M059J (cell line): Measurements from ENCODE around the gene NDFIP2. TPM values are rescaled to one million over a fixed set of nuclear protein-coding genes. Genes with fewer than 3 reads are reported as not detected.

Experiments used
- DNase-seq: peaks from one replicate; pipeline ENCODE4 v3.0.0-alpha.2; 2012; ENCODE audit warnings: low read depth
- total RNA-seq: library from RNA; depleted of rRNA; stranded (reverse); fragments of >200 nt; shearing (Covaris generic); gene quantifications from 2 replicates; pipeline ENCODE4 v1.2.3, GENCODE V29; 2014

NDFIP2 gene
- total RNA-seq, 1 experiment from 2014 or later = 36.8 TPM

GRCh38 chr13:79492918-79493594, 12.1 kb downstream of the NDFIP2 start:
- DNase-seq = no peak

GRCh38 chr13:79496188-79496587, 15.2 kb downstream of the NDFIP2 start:
- no peak for DNase-seq

- no peak for DNase-seq
Measured at GRCh38 chr13:79497064-79497463, 16.1 kb downstream of the NDFIP2 start.

GRCh38 chr13:79497852-79498251, 16.9 kb downstream of the NDFIP2 start:
- DNase-seq = no peak

- no peak for DNase-seq
Measured at GRCh38 chr13:79500829-79501228, 19.9 kb downstream of the NDFIP2 start.

GRCh38 chr13:79501538-79502232, 20.7 kb downstream of the NDFIP2 start:
- DNase-seq = peak; percentile 16

GRCh38 chr13:79502859-79503468, 22.0 kb downstream of the NDFIP2 start:
- no peak for DNase-seq

- no peak for DNase-seq
Measured at GRCh38 chr13:79503473-79504017, 22.6 kb downstream of the NDFIP2 start.

- DNase-seq = peak; percentile 66
Measured at GRCh38 chr13:79508224-79508961, 27.4 kb downstream of the NDFIP2 start.

GRCh38 chr13:79511611-79512010, 30.7 kb downstream of the NDFIP2 start:
- no peak for DNase-seq

GRCh38 chr13:79512950-79513349, 32.0 kb downstream of the NDFIP2 start:
- no peak for DNase-seq

GRCh38 chr13:79516595-79516994, 35.6 kb downstream of the NDFIP2 start:
- DNase-seq = no peak

- DNase-seq = no peak
Measured at GRCh38 chr13:79519255-79519654, 38.3 kb downstream of the NDFIP2 start.

- peak; percentile 91 for DNase-seq
Measured at GRCh38 chr13:79522583-79522982, 41.6 kb downstream of the NDFIP2 start.

GRCh38 chr13:79525064-79525857, 44.3 kb downstream of the NDFIP2 start:
- DNase-seq = peak; percentile 63

- no peak for DNase-seq
Measured at GRCh38 chr13:79527698-79528097, 46.7 kb downstream of the NDFIP2 start.

GRCh38 chr13:79528356-79528755, 47.4 kb downstream of the NDFIP2 start:
- peak; percentile 33 for DNase-seq

GRCh38 chr13:79528759-79529191, 47.8 kb downstream of the NDFIP2 start:
- DNase-seq = peak; percentile 7

GRCh38 chr13:79529817-79530216, 48.9 kb downstream of the NDFIP2 start:
- DNase-seq = no peak

GRCh38 chr13:79530270-79530669, 49.3 kb downstream of the NDFIP2 start:
- no peak for DNase-seq
